Mesothelial cell of epicardium (in vitro differentiated cells): ENCODE data around the gene NECTIN3. TPM values are rescaled to one million over a fixed set of nuclear protein-coding genes. Genes with fewer than 3 reads are reported as not detected.

Source experiments
- DNase-seq, 2 experiments: peaks; one replicate each; pipeline ENCODE4 v3.0.0; 2021; ENCODE audit warnings: low spot score in 2 of 2; ENCODE audit not compliant: unreplicated experiment in 2 of 2
- H3K27ac Mint-ChIP-seq: 2 replicates; pipeline ENCODE4 v1.8.0; 2021; ENCODE audit warnings: mixed read lengths
- H3K27me3 Mint-ChIP-seq: 2 replicates; pipeline ENCODE4 v1.8.0; 2021; ENCODE audit warnings: low read depth, mixed read lengths
- H3K36me3 Mint-ChIP-seq: 2 replicates; pipeline ENCODE4 v1.8.0; 2021; ENCODE audit warnings: mixed read lengths
- H3K4me1 Mint-ChIP-seq: 2 replicates; pipeline ENCODE4 v1.8.0; 2021; ENCODE audit warnings: mixed read lengths
- H3K4me3 Mint-ChIP-seq: 2 replicates; pipeline ENCODE4 v1.8.0; 2021; ENCODE audit warnings: mild to moderate bottlenecking, moderate library complexity, mixed read lengths
- H3K9me3 Mint-ChIP-seq: 2 replicates; pipeline ENCODE4 v1.8.0; 2021; ENCODE audit warnings: mixed read lengths
- CTCF ChIP-seq: fragments of 200-600 bp; sonication (generic); IDR thresholded peaks from one replicate; pipeline ENCODE4 v1.5.0; 2021; ENCODE audit warnings: antibody characterized with exemption; ENCODE audit not compliant: unreplicated experiment
- total RNA-seq: library from RNA; stranded (reverse); gene quantifications from 3 replicates; pipeline ENCODE4 v1.2.1, GENCODE V29; 2021

The NECTIN3 gene
- total RNA-seq, 1 donor from 2014 or later = 27.3 TPM

- no peak for TF ChIP-seq CTCF
- Mint-ChIP-seq H3K4me3 (no peak overlapping the region), H3K36me3 (peaks cover 7% of the 10 kb centered on the region), H3K9me3 (peaks cover 35% of the 10 kb centered on the region), H3K27ac (no peak overlapping the region), H3K4me1 (no peaks in the 10 kb centered on the region), H3K27me3 (no peaks in the 10 kb centered on the region)
- DNase-seq = no peak
Measured at GRCh38 chr3:111035316-111035715, 36.3 kb upstream of the NECTIN3 start.

GRCh38 chr3:111035902-111036301 lies 35.7 kb upstream of the NECTIN3 start:
- H3K4me3 Mint-ChIP-seq = no peak overlapping the region
- no peak for DNase-seq
- peaks cover 36% of the 10 kb centered on the region for H3K9me3 Mint-ChIP-seq
- peaks cover 7% of the 10 kb centered on the region for H3K36me3 Mint-ChIP-seq
- H3K27ac Mint-ChIP-seq = no peak overlapping the region
- H3K27me3 Mint-ChIP-seq = no peaks in the 10 kb centered on the region
- no peaks in the 10 kb centered on the region for H3K4me1 Mint-ChIP-seq
- TF ChIP-seq CTCF = no peak

GRCh38 chr3:111040959-111041358 lies 30.7 kb upstream of the NECTIN3 start:
- H3K27me3 Mint-ChIP-seq = no peaks in the 10 kb centered on the region
- no peak overlapping the region for H3K4me3 Mint-ChIP-seq
- no peak for TF ChIP-seq CTCF
- H3K4me1 Mint-ChIP-seq = no peaks in the 10 kb centered on the region
- DNase-seq = no peak
- H3K36me3 Mint-ChIP-seq = peaks cover 13% of the 10 kb centered on the region
- H3K9me3 Mint-ChIP-seq = peaks cover 57% of the 10 kb centered on the region
- H3K27ac Mint-ChIP-seq = no peak overlapping the region

GRCh38 chr3:111045564-111045963 lies 26.1 kb upstream of the NECTIN3 start:
- Mint-ChIP-seq H3K4me1 (peaks cover 13% of the 10 kb centered on the region), H3K27ac (no peak overlapping the region), H3K9me3 (peaks cover 22% of the 10 kb centered on the region), H3K36me3 (peaks cover 6% of the 10 kb centered on the region), H3K4me3 (no peak overlapping the region), H3K27me3 (no peaks in the 10 kb centered on the region)
- no peak for DNase-seq
- no peak for TF ChIP-seq CTCF

- Mint-ChIP-seq H3K9me3 (peaks cover 9% of the 10 kb centered on the region), H3K4me3 (no peak overlapping the region), H3K27ac (no peak overlapping the region), H3K4me1 (peaks cover 13% of the 10 kb centered on the region), H3K36me3 (no peaks in the 10 kb centered on the region), H3K27me3 (no peaks in the 10 kb centered on the region)
- no peak for TF ChIP-seq CTCF
- no peak for DNase-seq
Measured at GRCh38 chr3:111047042-111047441, 24.6 kb upstream of the NECTIN3 start.

GRCh38 chr3:111047812-111048435 lies 23.7 kb upstream of the NECTIN3 start:
- Mint-ChIP-seq H3K4me3 (no peak overlapping the region), H3K4me1 (peaks cover 13% of the 10 kb centered on the region), H3K9me3 (peaks cover 6% of the 10 kb centered on the region), H3K27ac (no peak overlapping the region), H3K36me3 (no peaks in the 10 kb centered on the region), H3K27me3 (no peaks in the 10 kb centered on the region)
- DNase-seq = no peak
- TF ChIP-seq CTCF = no peak
